CD4-positive, alpha-beta memory T cell (primary cell): ENCODE results near the gene WIZ. TPM values are rescaled to one million over a fixed set of nuclear protein-coding genes. Genes with fewer than 3 reads are reported as not detected.
A peak's percentile ranks its signal among the peaks of the same experiment; 100 is the strongest.
"Not testable (repeated sequence)": the region's sequence is repeated elsewhere in the genome, so short reads cannot be mapped to it uniquely, and the experiment has no call there.

Experiments used
- CTCF ChIA-PET: fragments of 350-600 bp; sonication (Branson Sonifier 250); formaldehyde crosslinking; loops from one replicate; lab custom pipeline; 2021; ENCODE audit warnings: inconsistent platforms; ENCODE audit not compliant: partially characterized antibody; lab: Charles Lee
- POLR2A ChIA-PET: fragments of 350-600 bp; sonication (Branson Sonifier 250); formaldehyde crosslinking; loops from one replicate; lab custom pipeline; 2021; ENCODE audit not compliant: partially characterized antibody; lab: Charles Lee
- DNase-seq, 5 donors: peaks; one replicate each; pipeline versions ENCODE4 v3.0.0 to v3.0.0-alpha.2; 2020 to 2022; ENCODE audit warnings: mixed read lengths in 1 of 5
- H3K27ac ChIP-seq: one replicate; pipeline ENCODE4 v1.7.0; 2013; ENCODE audit warnings: low read depth, low read length
- H3K27me3 ChIP-seq: 2 replicates; pipeline ENCODE4 v1.7.0; 2013; ENCODE audit warnings: mild to moderate bottlenecking, low read length, moderate library complexity; ENCODE audit not compliant: insufficient read depth
- H3K36me3 ChIP-seq: 2 replicates; pipeline ENCODE4 v1.7.0; 2013; ENCODE audit warnings: mild to moderate bottlenecking, low read length, moderate library complexity; ENCODE audit not compliant: insufficient read depth
- H3K4me1 ChIP-seq: 2 replicates; pipeline ENCODE4 v1.7.0; 2013; ENCODE audit warnings: mild to moderate bottlenecking, low read length, moderate library complexity; ENCODE audit not compliant: insufficient read depth
- H3K4me3 ChIP-seq, 2 donors: one replicate each; pipeline ENCODE4 v1.7.0; 2013; ENCODE audit warnings: low read length in 2 of 2, mild to moderate bottlenecking in 1 of 2
- H3K9me3 ChIP-seq, 2 donors: one replicate each; pipeline ENCODE4 v1.7.0; 2013; ENCODE audit warnings: low read length in 2 of 2, control low read depth in 1 of 2; ENCODE audit not compliant: control insufficient read depth in 1 of 2
- H3K27ac Mint-ChIP-seq, 7 donors: one replicate each; pipeline ENCODE4 v1.8.0; 2020 to 2021; ENCODE audit warnings: mixed read lengths in 7 of 7, mild to moderate bottlenecking in 6 of 7, inconsistent platforms in 3 of 7, moderate library complexity in 3 of 7
- H3K27me3 Mint-ChIP-seq, 2 donors: one replicate each; pipeline ENCODE4 v1.8.0; 2020 to 2021; ENCODE audit warnings: mixed read lengths in 2 of 2
- H3K36me3 Mint-ChIP-seq, 2 donors: one replicate each; pipeline ENCODE4 v1.8.0; 2020 to 2021; ENCODE audit warnings: mixed read lengths in 2 of 2, inconsistent platforms in 1 of 2, mild to moderate bottlenecking in 1 of 2
- H3K4me1 Mint-ChIP-seq, 4 donors: one replicate each; pipeline ENCODE4 v1.8.0; 2020 to 2021; ENCODE audit warnings: mixed read lengths in 4 of 4, mild to moderate bottlenecking in 1 of 4
- H3K4me3 Mint-ChIP-seq, 8 donors: one replicate each; pipeline ENCODE4 v1.8.0; 2020 to 2021; ENCODE audit warnings: mixed read lengths in 8 of 8, mild to moderate bottlenecking in 7 of 8, moderate library complexity in 6 of 8, inconsistent platforms in 3 of 8
- H3K9me3 Mint-ChIP-seq, 8 donors: one replicate each; pipeline ENCODE4 v1.8.0; 2020 to 2021; ENCODE audit warnings: mixed read lengths in 8 of 8, mild to moderate bottlenecking in 5 of 8, inconsistent platforms in 3 of 8, moderate library complexity in 1 of 8
- intact Hi-C: fragments of 100-400 bp; cut with micrococcal nuclease; formaldehyde crosslinking; loops from one replicate; pipeline ENCODE4 v1.15.1; 2023
- polyA plus RNA-seq, 2 donors: library from polyadenylated mRNA; unstranded; fragments of 300-500 nt; fragmentation: Illumina TruSeq; gene quantifications; one replicate each; pipeline ENCODE4 v1.2.3, GENCODE V29; 2021
- total RNA-seq, 2 experiments: library from RNA; stranded (reverse); gene quantifications; one replicate each; pipeline ENCODE4 v1.2.3, GENCODE V29; 2021

Gene WIZ
- total and polyA plus RNA-seq, 4 experiments from 2014 or later = 0.03 to 30.0 (median 15.6) TPM

- H3K4me3 Mint-ChIP-seq, H3K36me3 ChIP-seq, H3K9me3 Mint-ChIP-seq, H3K27me3 ChIP-seq, H3K36me3 Mint-ChIP-seq, H3K27ac ChIP-seq, H3K27ac Mint-ChIP-seq, H3K4me3 ChIP-seq, H3K9me3 ChIP-seq, H3K4me1 ChIP-seq, POLR2A ChIA-PET, intact Hi-C loops, DNase-seq, H3K27me3 Mint-ChIP-seq: not testable (repeated sequence)
- CTCF ChIA-PET = interaction anchor here (0.9 kb wide), 1 partner anchor 66 kb away, joined by 4 read pairs; no protein-coding TSS in a partner anchor
- H3K4me1 Mint-ChIP-seq = peaks cover 0 to 11% (median 7%) of the 10 kb centered on the region in 4 donors
Observed at GRCh38 chr19:15485768-15486167, 36.0 kb upstream of the WIZ start.

- H3K4me3 ChIP-seq, H3K27ac Mint-ChIP-seq, H3K36me3 Mint-ChIP-seq, H3K4me3 Mint-ChIP-seq, H3K9me3 Mint-ChIP-seq, H3K27me3 ChIP-seq, H3K27me3 Mint-ChIP-seq, H3K36me3 ChIP-seq, intact Hi-C loops, H3K9me3 ChIP-seq, DNase-seq, H3K27ac ChIP-seq: not testable (repeated sequence)
- H3K4me1 Mint-ChIP-seq = peaks cover 9 to 47% (median 28%) of the 10 kb centered on the region in 4 donors
- ChIA-PET POLR2A (interaction anchor here (1.0 kb wide), 1 partner anchor 12 kb away, joined by 3 read pairs; no protein-coding TSS in a partner anchor), CTCF (interaction anchor here (0.5 to 1.5 kb wide), 3 partner anchors 12 to 305 kb away, joined by 3 to 5 read pairs (median 3); no protein-coding TSS in a partner anchor)
- H3K4me1 ChIP-seq = peaks cover 28% of the 10 kb centered on the region
Observed at GRCh38 chr19:15480996-15481395, 31.2 kb upstream of the WIZ start.

- no peaks in the 10 kb centered on the region for H3K27me3 ChIP-seq
- Mint-ChIP-seq H3K4me3 (peak within 1 kb of the TSS in 5 of 8 donors; percentile 19 to 69 (median 40)), H3K27ac (peak within 1 kb of the TSS in 5 of 7 donors; percentile 3 to 86 (median 41)), H3K36me3 (no peaks in the 10 kb centered on the region), H3K9me3 (no peaks in the 10 kb centered on the region), H3K27me3 (no peaks in the 10 kb centered on the region), H3K4me1 (peaks cover 11 to 52% (median 32%) of the 10 kb centered on the region in 4 donors)
- H3K9me3 ChIP-seq = no peaks in the 10 kb centered on the region
- ChIA-PET CTCF (interaction anchor here (1.0 to 1.5 kb wide), 5 partner anchors 10 to 387 kb away, joined by 3 to 5 read pairs (median 3); no protein-coding TSS in a partner anchor), POLR2A (interaction anchor here (2.5 to 3.8 kb wide), 2 partner anchors 12 to 16 kb away, joined by 11 to 19 read pairs; partner anchors contain the start of gene RASAL3)
- DNase-seq = no peak
- H3K27ac ChIP-seq = no peak within 1 kb of the TSS
- H3K4me1 ChIP-seq = peaks cover 28% of the 10 kb centered on the region
- intact Hi-C loops = no loop called here
- no peak within 1 kb of the TSS for H3K4me3 ChIP-seq
- no peaks in the 10 kb centered on the region for H3K36me3 ChIP-seq
Observed at GRCh38 chr19:15479391-15480345, 29.9 kb upstream of the WIZ start, which contains the start of gene PGLYRP2. Gene PGLYRP2 (minus strand): TSS chr19:15479501. CDS start chr19:15479371, 130 bp downstream.

- H3K27ac ChIP-seq = no peak overlapping the region
- Mint-ChIP-seq H3K9me3 (no peaks in the 10 kb centered on the region), H3K4me1 (peaks cover 20 to 57% (median 35%) of the 10 kb centered on the region in 4 donors), H3K36me3 (no peaks in the 10 kb centered on the region), H3K27ac (peak overlapping the region in 2 of 7 donors; percentile 45 to 76), H3K27me3 (no peaks in the 10 kb centered on the region), H3K4me3 (no peak overlapping the region)
- H3K4me1 ChIP-seq = peaks cover 38% of the 10 kb centered on the region
- DNase-seq = no peak
- CTCF ChIA-PET = interaction anchor here (1.3 to 1.6 kb wide), 3 partner anchors 9 to 204 kb away, joined by 3 to 5 read pairs (median 4); no protein-coding TSS in a partner anchor
- no peaks in the 10 kb centered on the region for H3K36me3 ChIP-seq
- intact Hi-C loops = no loop called here
- H3K9me3 ChIP-seq = no peaks in the 10 kb centered on the region
- no peaks in the 10 kb centered on the region for H3K27me3 ChIP-seq
- POLR2A ChIA-PET = interaction anchor here (1.0 to 3.8 kb wide), 3 partner anchors 9 to 57 kb away, joined by 3 to 19 read pairs (median 4); no protein-coding TSS in a partner anchor
- H3K4me3 ChIP-seq = no peak overlapping the region
Observed at GRCh38 chr19:15476325-15476724, 26.6 kb upstream of the WIZ start.

- Histone ChIP-seq H3K36me3 (no peaks in the 10 kb centered on the region), H3K4me1 (peaks cover 38% of the 10 kb centered on the region), H3K9me3 (no peaks in the 10 kb centered on the region), H3K27me3 (no peaks in the 10 kb centered on the region), H3K27ac (no peak overlapping the region), H3K4me3 (no peak overlapping the region)
- ChIA-PET POLR2A (interaction anchor here (1.0 to 4.0 kb wide), 4 partner anchors 8 to 56 kb away, joined by 3 to 17 read pairs (median 4); no protein-coding TSS in a partner anchor), CTCF (no interaction called here)
- Mint-ChIP-seq H3K9me3 (no peaks in the 10 kb centered on the region), H3K4me3 (no peak overlapping the region), H3K4me1 (peaks cover 20 to 57% (median 35%) of the 10 kb centered on the region in 4 donors), H3K27me3 (no peaks in the 10 kb centered on the region), H3K36me3 (no peaks in the 10 kb centered on the region), H3K27ac (no peak overlapping the region)
- no peak for DNase-seq
- intact Hi-C loops = no loop called here
Observed at GRCh38 chr19:15475611-15476010, 25.9 kb upstream of the WIZ start.

DNA sequence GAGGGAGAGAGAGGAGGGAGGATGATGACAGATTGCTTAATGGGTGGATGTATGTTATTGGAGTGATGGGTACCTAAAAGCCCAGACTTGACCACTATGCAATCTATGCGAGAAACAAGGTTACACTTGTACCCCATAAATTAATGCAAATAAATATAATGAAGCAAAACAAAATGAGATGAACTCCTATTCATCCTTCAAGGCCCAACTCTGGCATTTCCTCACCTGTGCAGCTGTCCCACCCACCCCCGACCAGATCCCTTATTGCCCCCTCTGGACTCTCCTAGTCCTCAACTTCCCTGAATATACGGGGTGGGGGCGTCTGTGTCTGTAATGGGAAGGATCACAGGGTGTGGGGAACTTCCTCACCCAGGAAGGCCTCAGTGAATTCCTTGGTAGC is 25.4 kb upstream of the WIZ start:
- H3K4me1 Mint-ChIP-seq = peaks cover 20 to 56% (median 35%) of the 10 kb centered on the region in 4 donors
- Histone ChIP-seq H3K9me3 (no peaks in the 10 kb centered on the region), H3K27ac (no peak overlapping the region), H3K4me3 (no peak overlapping the region), H3K36me3 (no peaks in the 10 kb centered on the region), H3K4me1 (peaks cover 40% of the 10 kb centered on the region), H3K27me3 (no peaks in the 10 kb centered on the region)
- DNase-seq = no peak
- H3K9me3 Mint-ChIP-seq = no peaks in the 10 kb centered on the region
- ChIA-PET POLR2A (interaction anchor here (1.1 to 4.0 kb wide), 3 partner anchors 8 to 56 kb away, joined by 3 to 17 read pairs (median 3); no protein-coding TSS in a partner anchor), CTCF (no interaction called here)
- no peaks in the 10 kb centered on the region for H3K27me3 Mint-ChIP-seq
- no peaks in the 10 kb centered on the region for H3K36me3 Mint-ChIP-seq
- H3K4me3 Mint-ChIP-seq = no peak overlapping the region
- peak overlapping the region in 1 of 7 donors; percentile 60 for H3K27ac Mint-ChIP-seq
- intact Hi-C loops = no loop called here
